22Rv1 (cell line): ENCODE results near the gene ATF3.

Source experiments
- CTCF ChIP-seq: fragments of 450-650 bp; IDR thresholded peaks from 2 replicates; pipeline ENCODE4 v1.5.1; 2017; ENCODE audit warnings: mild to moderate bottlenecking
- ZFX ChIP-seq: fragments of 450-650 bp; IDR thresholded peaks from 2 replicates; pipeline ENCODE4 v1.6.1; 2017; ENCODE audit warnings: antibody characterized with exemption, borderline replicate concordance

- TF ChIP-seq CTCF, result no peak
- no peak for TF ChIP-seq ZFX
Observed at GRCh38 chr1:212629450-212630157, 21.0 kb downstream of the ATF3 start.
